Breast epithelium (tissue), 3 donors: ENCODE data around the gene DEPP1.

Source experiments
- CTCF ChIP-seq, 3 donors: fragments of 450-650 bp; IDR thresholded peaks; one replicate each; pipeline ENCODE4 v1.5.1; 2016 to 2017; ENCODE audit warnings: antibody characterized with exemption in 3 of 3, mild to moderate bottlenecking in 3 of 3, moderate library complexity in 3 of 3
- POLR2AphosphoS5 ChIP-seq, 3 donors: sonication (generic); formaldehyde crosslinking; IDR thresholded peaks; one replicate each; pipeline ENCODE4 v1.6.1; 2017; ENCODE audit warnings: antibody characterized with exemption in 3 of 3

- TF ChIP-seq CTCF (IDR thresholded peaks at IDR 0.05), result no peak
- no peak for TF ChIP-seq POLR2AphosphoS5 (IDR thresholded peaks at IDR 0.05)
Observed at GRCh38 chr10:44990965-44991364, 12.4 kb upstream of the DEPP1 start.
